SK-N-SH treated with all-trans-retinoic acid at 6 μM for 48 hours (cell line): ENCODE measurements around the gene RPS19.

Experiments
- ATAC-seq: fragments of 200-7000 bp; cut with Tn5 transposase; 3 replicates; pipeline ENCODE4 v1.9.1; 2020; ENCODE audit warnings: mild to moderate bottlenecking, moderate library complexity
- ARNTL ChIP-seq: fragments of 450-650 bp; formaldehyde crosslinking; IDR thresholded peaks from 2 replicates; pipeline ENCODE4 v1.5.0; 2020; ENCODE audit warnings: low read depth, mild to moderate bottlenecking, moderate library complexity, borderline replicate concordance
- CSDC2 ChIP-seq: fragments of 250-450 bp; sonication (Bioruptor Pico); IDR thresholded peaks from 2 replicates; pipeline ENCODE4 v1.5.0; 2020; ENCODE audit warnings: mild to moderate bottlenecking, moderate library complexity
- ESRRG ChIP-seq: fragments of 250-450 bp; sonication (Bioruptor Pico); IDR thresholded peaks from 2 replicates; pipeline ENCODE4 v1.6.1; 2021; ENCODE audit warnings: mild to moderate bottlenecking
- ISL1 ChIP-seq: fragments of 250-450 bp; sonication (Bioruptor Pico); IDR thresholded peaks from 2 replicates; pipeline ENCODE4 v2.1.2; 2022; ENCODE audit warnings: mild to moderate bottlenecking, moderate library complexity
- RARB ChIP-seq: fragments of 250-450 bp; sonication (Bioruptor Pico); IDR thresholded peaks from 2 replicates; pipeline ENCODE4 v1.8.0; 2021; ENCODE audit warnings: mild to moderate bottlenecking, moderate library complexity
- SNAI2 ChIP-seq: fragments of 250-450 bp; sonication (Bioruptor Pico); IDR thresholded peaks from 2 replicates; pipeline ENCODE4 v1.5.0; 2020; ENCODE audit warnings: mild to moderate bottlenecking, moderate library complexity
- TCF4 ChIP-seq: fragments of 250-450 bp; sonication (Bioruptor Pico); IDR thresholded peaks from 2 replicates; pipeline ENCODE4 v1.8.0; 2021; ENCODE audit warnings: mild to moderate bottlenecking, moderate library complexity, borderline replicate concordance
- TOX ChIP-seq: fragments of 250-450 bp; sonication (Bioruptor Pico); IDR thresholded peaks from 2 replicates; pipeline ENCODE4 v1.8.0; 2021; ENCODE audit warnings: mild to moderate bottlenecking, moderate library complexity, borderline replicate concordance
- ZC3H10 ChIP-seq: fragments of 250-450 bp; sonication (Bioruptor Pico); IDR thresholded peaks from 2 replicates; pipeline ENCODE4 v1.5.1; 2021; ENCODE audit warnings: mild to moderate bottlenecking, moderate library complexity
- ZFP30 ChIP-seq: fragments of 450-650 bp; formaldehyde crosslinking; IDR thresholded peaks from 2 replicates; pipeline ENCODE4 v1.5.0; 2022; ENCODE audit warnings: mild to moderate bottlenecking, moderate library complexity
- ZNF565 ChIP-seq: fragments of 450-650 bp; formaldehyde crosslinking; conservative IDR thresholded peaks from 2 replicates; pipeline ENCODE4 v1.5.0; 2020; ENCODE audit warnings: low read depth, mild to moderate bottlenecking, moderate library complexity
- ZNF70 ChIP-seq: fragments of 450-650 bp; formaldehyde crosslinking; IDR thresholded peaks from 2 replicates; pipeline ENCODE4 v1.5.0; 2020; ENCODE audit warnings: mild to moderate bottlenecking, moderate library complexity
- ZNF8 ChIP-seq: fragments of 450-650 bp; formaldehyde crosslinking; IDR thresholded peaks from 2 replicates; pipeline ENCODE4 v1.5.0; 2020; ENCODE audit warnings: mild to moderate bottlenecking, moderate library complexity
- TF ChIP-seq, protein P1 (sequence below): fragments of 250-450 bp; sonication (Bioruptor Pico); IDR thresholded peaks from 2 replicates; pipeline ENCODE4 v1.5.1; 2020; ENCODE audit warnings: low read depth, mild to moderate bottlenecking, moderate library complexity
- TF ChIP-seq, protein P2 (sequence below): fragments of 250-450 bp; sonication (Bioruptor Pico); IDR thresholded peaks from 2 replicates; pipeline ENCODE4 v1.8.0; 2020; ENCODE audit warnings: mild to moderate bottlenecking, moderate library complexity, borderline replicate concordance
- TF ChIP-seq, protein P3 (sequence below): fragments of 250-450 bp; sonication (Bioruptor Pico); IDR thresholded peaks from 2 replicates; pipeline ENCODE4 v1.5.0; 2020; ENCODE audit warnings: mild to moderate bottlenecking, moderate library complexity
- TF ChIP-seq, protein P4 (sequence below): fragments of 250-450 bp; sonication (Bioruptor Pico); IDR thresholded peaks from 2 replicates; pipeline ENCODE4 v1.8.0; 2021; ENCODE audit warnings: low read depth, mild to moderate bottlenecking, moderate library complexity, borderline replicate concordance
- TF ChIP-seq, protein P5 (sequence below): fragments of 250-450 bp; sonication (Bioruptor Pico); IDR thresholded peaks from 2 replicates; pipeline ENCODE4 v1.5.1; 2021; ENCODE audit warnings: mild to moderate bottlenecking, moderate library complexity

RPS19 gene

DNA sequence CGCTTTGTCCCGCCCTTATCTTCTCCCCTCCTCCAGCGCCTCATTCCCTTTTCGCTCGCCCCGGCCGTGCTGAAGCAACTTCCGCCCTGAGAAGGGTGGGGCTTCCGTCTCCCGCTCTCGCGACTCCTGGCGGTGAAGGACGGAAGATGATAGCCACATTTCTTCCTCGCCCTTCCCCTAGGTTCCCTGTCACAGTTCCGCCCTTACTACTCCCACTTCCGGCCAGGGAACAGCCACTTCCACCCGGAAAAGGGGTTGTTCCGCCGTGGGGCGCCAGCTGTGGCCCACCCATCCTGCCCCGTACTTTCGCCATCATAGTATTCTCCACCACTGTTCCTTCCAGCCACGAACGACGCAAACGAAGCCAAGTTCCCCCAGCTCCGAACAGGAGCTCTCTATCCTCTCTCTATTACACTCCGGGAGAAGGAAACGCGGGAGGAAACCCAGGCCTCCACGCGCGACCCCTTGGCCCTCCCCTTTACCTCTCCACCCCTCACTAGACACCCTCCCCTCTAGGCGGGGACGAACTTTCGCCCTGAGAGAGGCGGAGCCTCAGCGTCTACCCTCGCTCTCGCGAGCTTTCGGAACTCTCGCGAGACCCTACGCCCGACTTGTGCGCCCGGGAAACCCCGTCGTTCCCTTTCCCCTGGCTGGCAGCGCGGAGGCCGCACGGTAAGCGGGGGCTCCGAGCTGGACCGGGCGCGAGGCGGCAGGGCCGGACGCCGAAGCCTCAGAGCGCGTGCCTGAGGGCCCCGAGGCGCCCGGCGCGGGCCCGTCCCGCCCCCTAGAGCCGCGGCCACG lies at the start of gene RPS19:
Gene RPS19 (plus strand): TSS at position 638 of the 801 bp plus-strand sequence. CDS start 520 bp downstream, outside the sequence.
- peak; percentile 92 for ATAC-seq
- TF ChIP-seq ZNF565 (CRISPR knock-in tag) (no peak), ZFP30 (CRISPR knock-in tag) (no peak), ZC3H10 (CRISPR knock-in tag) (no peak), ARNTL (CRISPR knock-in tag) (no peak), CSDC2 (CRISPR knock-in tag) (no peak), SNAI2 (CRISPR knock-in tag) (no peak), RARB (CRISPR knock-in tag) (no peak), ESRRG (no peak), ZNF70 (no peak), TCF4 (CRISPR knock-in tag) (peak; percentile 25; the same call in 1 of the 2 replicates), ZNF8 (CRISPR knock-in tag) (no peak)
- TF ChIP-seq, protein P1, sequence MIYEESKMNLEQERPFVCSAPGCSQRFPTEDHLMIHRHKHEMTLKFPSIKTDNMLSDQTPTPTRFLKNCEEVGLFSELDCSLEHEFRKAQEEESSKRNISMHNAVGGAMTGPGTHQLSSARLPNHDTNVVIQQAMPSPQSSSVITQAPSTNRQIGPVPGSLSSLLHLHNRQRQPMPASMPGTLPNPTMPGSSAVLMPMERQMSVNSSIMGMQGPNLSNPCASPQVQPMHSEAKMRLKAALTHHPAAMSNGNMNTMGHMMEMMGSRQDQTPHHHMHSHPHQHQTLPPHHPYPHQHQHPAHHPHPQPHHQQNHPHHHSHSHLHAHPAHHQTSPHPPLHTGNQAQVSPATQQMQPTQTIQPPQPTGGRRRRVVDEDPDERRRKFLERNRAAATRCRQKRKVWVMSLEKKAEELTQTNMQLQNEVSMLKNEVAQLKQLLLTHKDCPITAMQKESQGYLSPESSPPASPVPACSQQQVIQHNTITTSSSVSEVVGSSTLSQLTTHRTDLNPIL = no peak
- TF ChIP-seq, protein P2, sequence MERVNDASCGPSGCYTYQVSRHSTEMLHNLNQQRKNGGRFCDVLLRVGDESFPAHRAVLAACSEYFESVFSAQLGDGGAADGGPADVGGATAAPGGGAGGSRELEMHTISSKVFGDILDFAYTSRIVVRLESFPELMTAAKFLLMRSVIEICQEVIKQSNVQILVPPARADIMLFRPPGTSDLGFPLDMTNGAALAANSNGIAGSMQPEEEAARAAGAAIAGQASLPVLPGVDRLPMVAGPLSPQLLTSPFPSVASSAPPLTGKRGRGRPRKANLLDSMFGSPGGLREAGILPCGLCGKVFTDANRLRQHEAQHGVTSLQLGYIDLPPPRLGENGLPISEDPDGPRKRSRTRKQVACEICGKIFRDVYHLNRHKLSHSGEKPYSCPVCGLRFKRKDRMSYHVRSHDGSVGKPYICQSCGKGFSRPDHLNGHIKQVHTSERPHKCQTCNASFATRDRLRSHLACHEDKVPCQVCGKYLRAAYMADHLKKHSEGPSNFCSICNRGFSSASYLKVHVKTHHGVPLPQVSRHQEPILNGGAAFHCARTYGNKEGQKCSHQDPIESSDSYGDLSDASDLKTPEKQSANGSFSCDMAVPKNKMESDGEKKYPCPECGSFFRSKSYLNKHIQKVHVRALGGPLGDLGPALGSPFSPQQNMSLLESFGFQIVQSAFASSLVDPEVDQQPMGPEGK (CRISPR knock-in tag) = peak; percentile 49; the same call in 1 of the 2 replicates
- TF ChIP-seq, protein P3, sequence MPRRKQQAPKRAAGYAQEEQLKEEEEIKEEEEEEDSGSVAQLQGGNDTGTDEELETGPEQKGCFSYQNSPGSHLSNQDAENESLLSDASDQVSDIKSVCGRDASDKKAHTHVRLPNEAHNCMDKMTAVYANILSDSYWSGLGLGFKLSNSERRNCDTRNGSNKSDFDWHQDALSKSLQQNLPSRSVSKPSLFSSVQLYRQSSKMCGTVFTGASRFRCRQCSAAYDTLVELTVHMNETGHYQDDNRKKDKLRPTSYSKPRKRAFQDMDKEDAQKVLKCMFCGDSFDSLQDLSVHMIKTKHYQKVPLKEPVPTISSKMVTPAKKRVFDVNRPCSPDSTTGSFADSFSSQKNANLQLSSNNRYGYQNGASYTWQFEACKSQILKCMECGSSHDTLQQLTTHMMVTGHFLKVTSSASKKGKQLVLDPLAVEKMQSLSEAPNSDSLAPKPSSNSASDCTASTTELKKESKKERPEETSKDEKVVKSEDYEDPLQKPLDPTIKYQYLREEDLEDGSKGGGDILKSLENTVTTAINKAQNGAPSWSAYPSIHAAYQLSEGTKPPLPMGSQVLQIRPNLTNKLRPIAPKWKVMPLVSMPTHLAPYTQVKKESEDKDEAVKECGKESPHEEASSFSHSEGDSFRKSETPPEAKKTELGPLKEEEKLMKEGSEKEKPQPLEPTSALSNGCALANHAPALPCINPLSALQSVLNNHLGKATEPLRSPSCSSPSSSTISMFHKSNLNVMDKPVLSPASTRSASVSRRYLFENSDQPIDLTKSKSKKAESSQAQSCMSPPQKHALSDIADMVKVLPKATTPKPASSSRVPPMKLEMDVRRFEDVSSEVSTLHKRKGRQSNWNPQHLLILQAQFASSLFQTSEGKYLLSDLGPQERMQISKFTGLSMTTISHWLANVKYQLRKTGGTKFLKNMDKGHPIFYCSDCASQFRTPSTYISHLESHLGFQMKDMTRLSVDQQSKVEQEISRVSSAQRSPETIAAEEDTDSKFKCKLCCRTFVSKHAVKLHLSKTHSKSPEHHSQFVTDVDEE (CRISPR knock-in tag) = peak; percentile 27; the same call in 1 of the 2 replicates
- TF ChIP-seq, protein P4, sequence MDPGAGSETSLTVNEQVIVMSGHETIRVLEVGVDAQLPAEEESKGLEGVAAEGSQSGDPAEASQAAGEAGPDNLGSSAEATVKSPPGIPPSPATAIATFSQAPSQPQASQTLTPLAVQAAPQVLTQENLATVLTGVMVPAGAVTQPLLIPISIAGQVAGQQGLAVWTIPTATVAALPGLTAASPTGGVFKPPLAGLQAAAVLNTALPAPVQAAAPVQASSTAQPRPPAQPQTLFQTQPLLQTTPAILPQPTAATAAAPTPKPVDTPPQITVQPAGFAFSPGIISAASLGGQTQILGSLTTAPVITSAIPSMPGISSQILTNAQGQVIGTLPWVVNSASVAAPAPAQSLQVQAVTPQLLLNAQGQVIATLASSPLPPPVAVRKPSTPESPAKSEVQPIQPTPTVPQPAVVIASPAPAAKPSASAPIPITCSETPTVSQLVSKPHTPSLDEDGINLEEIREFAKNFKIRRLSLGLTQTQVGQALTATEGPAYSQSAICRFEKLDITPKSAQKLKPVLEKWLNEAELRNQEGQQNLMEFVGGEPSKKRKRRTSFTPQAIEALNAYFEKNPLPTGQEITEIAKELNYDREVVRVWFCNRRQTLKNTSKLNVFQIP = no peak
- TF ChIP-seq, protein P5, sequence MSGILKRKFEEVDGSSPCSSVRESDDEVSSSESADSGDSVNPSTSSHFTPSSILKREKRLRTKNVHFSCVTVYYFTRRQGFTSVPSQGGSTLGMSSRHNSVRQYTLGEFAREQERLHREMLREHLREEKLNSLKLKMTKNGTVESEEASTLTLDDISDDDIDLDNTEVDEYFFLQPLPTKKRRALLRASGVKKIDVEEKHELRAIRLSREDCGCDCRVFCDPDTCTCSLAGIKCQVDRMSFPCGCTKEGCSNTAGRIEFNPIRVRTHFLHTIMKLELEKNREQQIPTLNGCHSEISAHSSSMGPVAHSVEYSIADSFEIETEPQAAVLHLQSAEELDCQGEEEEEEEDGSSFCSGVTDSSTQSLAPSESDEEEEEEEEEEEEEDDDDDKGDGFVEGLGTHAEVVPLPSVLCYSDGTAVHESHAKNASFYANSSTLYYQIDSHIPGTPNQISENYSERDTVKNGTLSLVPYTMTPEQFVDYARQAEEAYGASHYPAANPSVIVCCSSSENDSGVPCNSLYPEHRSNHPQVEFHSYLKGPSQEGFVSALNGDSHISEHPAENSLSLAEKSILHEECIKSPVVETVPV = no peak

DNA sequence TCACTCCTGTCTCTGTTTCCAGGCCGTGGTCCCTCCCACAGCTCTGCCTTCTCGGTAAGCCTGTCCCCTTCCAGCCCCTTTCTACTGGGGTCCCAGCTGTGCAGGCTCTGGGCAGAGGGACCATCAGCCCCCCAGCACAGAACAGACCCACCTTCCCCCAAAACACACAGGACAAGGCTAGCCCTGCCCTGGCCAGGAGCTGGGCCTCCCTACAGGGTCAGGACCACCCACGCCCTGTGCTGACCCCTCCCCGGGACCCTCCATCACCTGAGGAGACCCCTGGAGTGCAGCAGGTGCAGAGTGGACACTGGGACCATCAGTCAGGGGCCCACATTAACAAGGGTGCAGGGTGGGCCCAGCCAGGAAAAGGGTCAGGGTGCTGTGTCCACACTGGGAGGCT lies 49.8 kb upstream of the RPS19 start:
- ATAC-seq = no peak
- TF ChIP-seq ZNF565 (CRISPR knock-in tag) (no peak), ISL1 (CRISPR knock-in tag) (no peak), TOX (CRISPR knock-in tag) (no peak), ZNF8 (CRISPR knock-in tag) (no peak)
- TF ChIP-seq, protein P2 (CRISPR knock-in tag) = no peak
